Measurements from ENCODE around the gene CELF3.

DNA sequence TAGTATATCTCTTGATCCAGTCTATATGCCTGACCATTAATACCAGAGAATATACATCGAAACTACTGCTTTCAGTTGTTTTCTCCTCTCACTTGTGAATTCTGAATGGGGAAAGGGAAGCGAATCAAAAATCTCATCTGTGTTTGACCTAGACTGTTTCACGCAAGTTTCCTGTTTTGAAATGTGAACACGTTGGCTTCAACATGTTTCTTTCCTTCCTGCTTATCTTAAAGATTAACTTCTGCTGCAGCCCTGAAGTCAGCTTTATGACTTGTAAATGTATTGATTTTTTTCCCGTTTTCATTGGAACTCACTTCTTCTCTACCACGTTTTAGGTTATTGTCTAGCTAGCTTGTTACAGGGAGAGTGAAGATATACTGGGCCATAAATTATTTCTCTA is 54.9 kb downstream of the CELF3 start:
- TF ChIP-seq CTCF (optimal IDR thresholded peaks at IDR 0.05 in 1 of 3, IDR thresholded peaks at IDR 0.05 in 1 of 3, conservative IDR thresholded peaks at IDR 0.05 in 1 of 3; ENCODE audit: extremely low read depth in 1 of 3, insufficient read depth in 2 of 3, low read length in 3 of 3) (no peak), EZH2 (IDR thresholded peaks at IDR 0.05; ENCODE audit: low read length) (no peak)
